Thyroid gland (tissue), 4 donors: ENCODE results near the gene GP9.
"Not testable (repeated sequence)": the region's sequence is repeated elsewhere in the genome, so short reads cannot be mapped to it uniquely, and the experiment has no call there.

Source experiments
- CTCF ChIP-seq, 6 experiments: fragments of 200-600 bp in 3 of 6; fragments of 450-650 bp in 3 of 6; sonication (generic) in 3 of 6; IDR thresholded peaks; one replicate each; pipeline ENCODE4 v1.5.1; 2016 to 2019; ENCODE audit warnings: antibody characterized with exemption in 6 of 6, mild to moderate bottlenecking in 2 of 6, inconsistent platforms in 1 of 6, moderate library complexity in 1 of 6
- POLR2A ChIP-seq, 2 donors: fragments of 450-650 bp; IDR thresholded peaks; one replicate each; pipeline ENCODE4 v1.6.1; 2017; ENCODE audit warnings: antibody characterized with exemption in 2 of 2, mild to moderate bottlenecking in 2 of 2, moderate library complexity in 1 of 2

GRCh38 chr3:129111076-129111780, 50.6 kb downstream of the GP9 start:
- not testable (repeated sequence) for TF ChIP-seq CTCF, POLR2A (IDR thresholded peaks at IDR 0.05)
